ENCODE data around the gene TUBGCP6.
A peak's percentile ranks its signal among the peaks of the same experiment; 100 is the strongest.

Gene TUBGCP6

DNA sequence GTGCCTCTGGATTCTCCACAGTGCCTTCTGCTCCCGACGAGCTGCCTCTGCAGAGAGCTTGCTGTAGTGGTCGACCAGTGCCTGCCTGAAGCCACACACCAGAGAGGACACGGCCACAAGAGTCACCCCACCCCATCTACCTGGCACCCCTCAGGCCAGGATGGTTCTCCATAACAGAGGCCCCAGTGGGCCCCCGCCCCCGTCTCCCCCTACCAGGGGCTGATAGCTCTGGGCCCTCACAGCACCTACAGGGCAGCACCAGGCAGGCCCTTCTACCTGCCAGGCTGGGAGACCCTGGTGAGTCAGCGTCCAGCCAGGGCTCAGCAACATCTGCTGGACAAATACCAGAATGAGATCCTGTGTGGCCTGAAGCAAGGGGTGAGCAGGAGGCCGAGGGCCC, 22.3 kb downstream of the TUBGCP6 start:
- no peak for DNase-seq

DNA sequence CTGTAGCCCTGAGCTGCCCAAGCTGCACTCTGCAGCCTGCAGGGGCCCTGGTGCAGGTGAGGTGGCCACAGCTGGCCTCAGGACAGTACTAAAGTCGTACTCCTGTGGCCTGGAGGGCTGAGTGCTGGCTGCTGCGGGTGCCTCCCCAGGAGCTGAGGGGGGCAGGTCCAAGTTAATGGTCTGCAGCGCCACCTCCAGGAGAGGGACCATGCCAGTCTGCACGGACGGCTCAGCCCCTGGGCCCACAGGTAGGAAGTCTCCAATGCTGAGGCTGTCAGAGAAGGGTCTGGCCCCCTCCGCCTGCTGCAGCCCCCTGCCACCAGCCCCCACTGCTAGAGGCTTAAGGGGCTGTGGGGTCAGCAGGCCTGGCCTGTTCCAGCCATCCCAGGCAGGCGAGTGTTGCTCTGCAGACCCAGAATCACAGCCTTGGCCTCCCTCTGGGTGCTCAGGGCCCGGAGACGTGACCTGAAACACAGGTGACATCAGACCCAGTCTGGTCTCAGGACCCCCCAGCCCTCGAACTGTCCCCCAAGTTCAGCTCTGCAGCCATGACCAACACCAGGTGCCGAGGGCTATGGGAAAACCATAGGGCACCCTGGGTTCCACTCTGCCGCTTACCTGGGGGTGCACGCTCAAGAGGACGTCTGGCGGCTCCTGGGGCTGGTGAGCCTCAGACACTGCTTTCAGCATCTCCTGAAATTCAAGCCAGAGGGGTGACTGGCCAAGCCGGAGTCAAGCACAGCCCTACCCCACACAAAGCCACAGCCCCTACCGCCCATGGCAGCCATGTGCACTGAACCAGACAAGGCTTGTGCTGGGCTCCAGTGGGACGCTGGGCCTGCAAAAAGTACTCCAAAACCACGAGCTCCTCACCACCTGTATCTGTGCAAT, 23.2 kb downstream of the TUBGCP6 start:
- DNase-seq: no peak

DNA sequence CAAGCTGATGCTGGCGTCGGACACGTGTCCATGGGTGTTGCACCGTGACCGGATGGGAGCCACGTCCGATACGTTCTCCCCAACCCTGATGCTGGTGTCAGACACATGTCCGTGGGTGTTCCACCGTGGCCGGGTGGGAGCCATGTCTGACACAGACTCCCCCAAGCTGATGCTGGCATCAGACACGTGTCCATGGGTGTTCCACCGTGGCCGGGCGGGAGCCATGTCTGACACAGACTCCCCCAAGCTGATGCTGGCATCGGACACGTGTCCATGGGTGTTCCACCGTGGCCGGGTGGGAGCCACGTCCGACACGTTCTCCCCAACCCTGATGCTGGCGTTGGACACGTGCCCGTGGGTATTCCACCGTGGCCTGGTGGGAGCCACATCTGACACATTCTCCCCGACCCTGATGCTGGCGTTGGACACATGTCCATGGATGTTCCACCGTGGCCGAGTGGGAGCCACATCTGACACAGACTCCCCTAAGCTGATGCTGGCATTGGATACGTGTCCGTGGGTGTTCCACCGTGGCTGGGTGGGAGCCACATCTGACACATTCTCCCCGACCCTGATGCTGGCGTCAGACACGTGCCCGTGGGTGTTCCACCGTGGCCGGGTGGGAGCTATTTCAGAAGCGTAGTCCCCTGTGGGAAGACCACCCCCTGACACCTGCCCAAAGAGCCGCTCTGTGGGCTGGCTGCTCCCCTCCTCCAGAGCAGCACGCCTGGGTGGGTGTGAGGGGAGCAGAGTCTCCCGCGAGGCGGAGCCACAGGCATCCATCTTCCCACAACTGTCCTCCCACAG, 24.0 kb downstream of the TUBGCP6 start:
- DNase-seq: no peak

GRCh38 chr22:50219800-50220602, 24.8 kb downstream of the TUBGCP6 start:
- no peak for DNase-seq

DNA sequence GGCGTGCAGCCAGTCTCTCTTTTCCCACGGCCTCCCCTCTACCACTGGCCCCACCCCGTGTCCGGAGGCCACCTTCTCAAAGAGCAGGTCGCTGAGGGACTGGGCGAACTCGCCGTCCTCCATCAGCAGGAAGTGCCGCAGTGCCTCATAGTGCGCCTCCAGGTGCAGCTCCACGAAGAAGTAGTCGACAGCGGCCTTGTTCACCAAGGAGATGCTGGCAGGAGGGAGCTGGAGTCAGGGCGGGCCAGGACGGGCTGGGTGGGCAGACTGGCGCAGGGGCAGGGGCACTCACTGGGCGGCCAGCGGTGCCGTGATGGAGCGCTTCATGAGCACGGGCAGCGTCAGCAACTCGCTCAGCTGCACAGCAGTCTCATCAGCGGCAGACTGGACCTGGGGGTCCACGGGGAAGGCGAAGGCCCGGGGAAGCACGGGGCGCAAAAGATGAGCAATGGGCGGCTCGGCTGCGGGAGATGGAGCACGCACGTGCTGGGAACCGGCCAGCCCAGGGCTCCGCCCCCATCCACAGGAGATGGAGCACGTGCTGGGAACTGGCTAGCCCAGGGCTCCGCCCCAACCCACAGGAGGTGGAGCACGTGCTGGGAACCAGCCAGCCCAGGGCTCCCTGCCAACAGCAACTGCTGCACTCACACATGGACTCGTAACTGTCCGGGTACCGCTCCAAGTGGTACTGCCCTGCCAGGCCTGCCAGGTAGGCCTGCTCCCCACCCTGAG, 25.7 kb downstream of the TUBGCP6 start:
- DNase-seq: peak; percentile 44

- no peak for DNase-seq
These were observed 26.4 kb downstream of the TUBGCP6 start for GRCh38 chr22:50218153-50218995.

- no peak for DNase-seq
These were observed 27.2 kb downstream of the TUBGCP6 start for GRCh38 chr22:50217543-50218152.

DNA sequence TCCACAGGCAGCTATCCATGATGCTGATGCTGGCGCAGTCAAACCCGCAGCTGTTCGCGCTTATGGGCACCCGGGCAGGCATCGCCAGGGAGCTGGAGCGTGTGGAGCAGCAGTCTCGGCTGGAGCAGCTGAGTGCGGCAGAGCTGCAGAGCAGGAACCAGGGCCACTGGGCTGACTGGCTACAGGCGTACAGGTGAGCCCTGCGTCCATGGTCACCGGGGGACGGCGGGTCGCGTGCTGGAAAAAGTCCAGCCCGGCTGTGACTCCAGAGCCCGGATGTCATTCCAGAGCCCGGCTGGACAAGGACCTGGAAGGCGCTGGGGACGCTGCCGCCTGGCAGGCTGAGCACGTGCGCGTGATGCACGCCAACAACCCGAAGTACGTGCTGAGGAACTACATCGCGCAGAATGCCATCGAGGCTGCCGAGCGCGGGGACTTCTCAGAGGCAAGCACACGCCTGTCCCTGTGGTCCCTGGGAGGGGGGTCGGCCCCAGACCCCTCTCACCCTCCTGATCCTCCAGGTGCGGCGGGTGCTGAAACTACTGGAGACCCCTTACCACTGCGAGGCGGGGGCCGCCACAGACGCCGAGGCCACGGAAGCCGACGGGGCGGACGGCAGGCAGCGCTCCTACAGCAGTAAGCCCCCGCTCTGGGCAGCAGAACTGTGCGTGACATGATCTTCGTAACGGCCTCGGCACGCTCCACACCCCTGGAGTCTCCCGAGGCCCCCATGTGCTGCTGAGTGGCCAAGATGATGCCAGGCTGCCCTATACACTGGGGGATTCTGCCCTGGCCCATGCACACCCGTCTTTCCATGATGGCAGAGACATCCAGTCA, 27.9 kb downstream of the TUBGCP6 start:
- no peak for DNase-seq

- DNase-seq: no peak
These were observed 28.7 kb downstream of the TUBGCP6 start for GRCh38 chr22:50216055-50216683.

- DNase-seq: no peak
These were observed 29.3 kb downstream of the TUBGCP6 start for GRCh38 chr22:50215297-50216054.

DNA sequence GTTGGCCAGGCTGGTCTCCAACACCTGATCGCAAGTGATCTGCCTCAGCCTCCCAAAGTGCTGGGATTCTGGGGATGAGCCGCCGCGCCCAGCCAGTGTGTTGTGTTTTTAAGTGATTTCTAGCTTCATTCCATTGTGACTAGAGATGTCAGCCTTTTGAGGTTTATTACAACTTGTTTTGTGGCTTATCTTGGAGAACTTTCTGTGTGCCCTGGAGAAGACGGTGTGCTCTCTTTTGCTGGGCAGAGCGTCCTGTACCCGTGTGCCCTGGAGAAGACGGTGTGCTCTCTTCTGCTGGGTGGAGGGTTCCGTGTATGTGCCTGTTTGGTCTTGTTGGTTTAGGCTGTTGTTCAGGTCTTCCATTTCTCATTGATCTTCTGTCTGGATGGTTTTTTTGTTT, 31.6 kb downstream of the TUBGCP6 start:
- no peak for DNase-seq

GRCh38 chr22:50211147-50211546, 33.7 kb downstream of the TUBGCP6 start:
- no peak for DNase-seq

DNA sequence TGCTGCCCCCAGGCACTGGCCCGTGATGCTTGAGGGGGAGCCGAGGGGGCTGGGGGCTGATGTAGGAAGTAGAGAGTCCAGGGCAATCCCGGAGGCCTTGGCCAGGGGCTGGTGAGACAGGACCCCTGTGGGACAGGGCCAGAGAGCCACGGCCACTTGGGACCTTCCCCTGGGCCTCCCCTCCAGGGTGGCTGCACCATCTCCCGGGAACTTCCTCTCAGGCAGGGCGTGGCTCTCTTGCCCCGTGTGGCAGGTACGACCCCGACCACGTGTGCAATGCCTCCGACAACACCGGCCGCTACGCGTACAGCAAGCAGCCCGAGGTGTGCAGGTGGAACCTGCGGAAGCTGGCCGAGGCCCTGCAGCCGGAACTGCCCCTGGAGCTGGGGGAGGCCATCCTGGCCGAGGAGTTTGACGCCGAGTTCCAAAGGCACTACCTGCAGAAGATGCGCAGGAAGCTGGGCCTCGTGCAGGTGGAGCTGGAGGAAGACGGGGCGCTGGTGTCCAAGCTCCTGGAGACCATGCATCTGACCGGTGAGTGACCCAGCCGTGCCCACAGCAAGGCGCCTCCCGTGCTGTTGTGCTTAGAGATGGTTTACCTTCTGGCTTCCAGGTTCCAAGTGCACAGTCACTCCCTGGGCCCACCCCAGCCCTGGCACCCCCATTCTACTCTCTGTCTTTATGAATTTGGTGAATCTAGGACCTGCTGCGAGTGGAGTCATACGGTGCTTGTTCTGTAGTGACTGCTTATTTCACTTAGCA, 34.3 kb downstream of the TUBGCP6 start:
- DNase-seq: no peak

DNA sequence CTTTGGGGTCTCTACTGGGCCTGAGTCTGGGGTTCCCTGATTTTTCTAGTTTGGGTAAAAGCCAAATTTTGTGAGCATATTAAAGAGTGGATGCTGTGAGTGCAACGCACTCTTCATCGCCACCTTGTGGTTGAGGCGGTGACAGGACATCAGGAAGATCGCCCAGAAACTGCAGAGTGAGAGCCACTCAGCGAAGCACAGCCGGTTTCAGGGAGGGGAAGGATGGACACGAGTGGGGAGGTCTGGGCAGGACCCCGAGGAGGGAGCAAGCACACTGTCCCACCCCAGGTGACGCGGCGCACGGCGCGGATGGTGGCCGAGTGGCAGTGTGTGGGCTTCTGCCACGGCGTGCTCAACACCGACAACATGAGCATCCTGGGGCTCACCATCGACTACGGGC, 34.9 kb downstream of the TUBGCP6 start:
- peak; percentile 79 for DNase-seq

- DNase-seq: no peak
These were observed 35.6 kb downstream of the TUBGCP6 start for GRCh38 chr22:50208939-50209892.

DNA sequence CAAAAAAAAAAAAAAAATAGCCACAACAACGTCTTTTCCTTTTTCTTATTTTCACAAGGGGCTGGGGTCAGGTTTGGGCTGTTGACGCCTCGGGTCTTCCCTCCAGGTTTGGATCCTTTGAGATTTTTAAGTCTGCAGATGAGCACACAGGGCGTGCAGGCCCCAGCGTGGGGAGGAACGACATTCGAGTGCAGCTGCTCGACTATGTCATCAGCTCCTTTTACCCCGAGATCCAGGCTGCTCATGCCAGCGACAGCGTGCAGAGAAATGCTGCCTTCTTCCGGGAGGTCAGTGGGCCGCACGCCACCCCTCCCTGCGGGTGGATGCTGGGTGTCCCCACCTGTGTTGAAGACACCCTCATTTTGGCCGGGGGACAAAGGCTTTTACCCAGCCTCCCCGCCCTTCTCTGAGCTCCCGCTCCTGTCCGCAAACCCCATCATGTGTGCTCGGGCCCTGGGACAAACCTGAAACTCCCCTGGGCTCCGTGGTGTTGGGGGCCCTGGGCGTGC, 36.3 kb downstream of the TUBGCP6 start:
- no peak for DNase-seq

All from stimulated activated CD4-positive, alpha-beta T cell treated with anti-CD3 and anti-CD28 coated beads, Interleukin-15, amount 100 ng/mL, for 24 hours (primary cell).